Endothelial cell (in vitro differentiated cells): ENCODE results near the gene CLCN4. TPM values are rescaled to one million over a fixed set of nuclear protein-coding genes. Genes with fewer than 3 reads are reported as not detected.
A peak's percentile ranks its signal among the peaks of the same experiment; 100 is the strongest.

Experiments
- DNase-seq: peaks from one replicate; pipeline ENCODE4 v3.0.0; 2021; ENCODE audit warnings: low spot score
- H3K27ac Mint-ChIP-seq: one replicate; pipeline ENCODE4 v1.8.0; 2021; ENCODE audit warnings: mixed read lengths, inconsistent platforms; ENCODE audit not compliant: unreplicated experiment
- H3K27me3 Mint-ChIP-seq: one replicate; pipeline ENCODE4 v1.8.0; 2021; ENCODE audit warnings: mild to moderate bottlenecking, moderate library complexity, mixed read lengths, inconsistent platforms; ENCODE audit not compliant: unreplicated experiment
- H3K36me3 Mint-ChIP-seq: one replicate; pipeline ENCODE4 v1.8.0; 2021; ENCODE audit warnings: mild to moderate bottlenecking, low read depth, mixed read lengths, inconsistent platforms; ENCODE audit not compliant: unreplicated experiment
- H3K4me1 Mint-ChIP-seq: one replicate; pipeline ENCODE4 v1.8.0; 2021; ENCODE audit warnings: mild to moderate bottlenecking, mixed read lengths, inconsistent platforms; ENCODE audit not compliant: unreplicated experiment
- H3K4me3 Mint-ChIP-seq: one replicate; pipeline ENCODE4 v1.8.0; 2021; ENCODE audit warnings: mild to moderate bottlenecking, mixed read lengths, inconsistent platforms; ENCODE audit not compliant: unreplicated experiment
- H3K9me3 Mint-ChIP-seq: one replicate; pipeline ENCODE4 v1.8.0; 2021; ENCODE audit warnings: mixed read lengths, inconsistent platforms; ENCODE audit not compliant: unreplicated experiment
- total RNA-seq: library from RNA; stranded (reverse); fragmentation: NEBNext Ultra II Directional; extraction: Animal tissue kit (Norgen Biotek cat#: 25700); gene quantifications from one replicate; pipeline ENCODE4 v1.2.1, GENCODE V29; 2021; ENCODE audit not compliant: unreplicated experiment
- TF ChIP-seq, protein P1 (sequence below): fragments of 200-600 bp; sonication (generic); IDR thresholded peaks from one replicate; pipeline ENCODE4 v1.5.0; 2021; ENCODE audit warnings: antibody characterized with exemption; ENCODE audit not compliant: unreplicated experiment

Gene CLCN4
- total RNA-seq, 1 donor from 2014 or later = 23.1 TPM

- DNase-seq = no peak
- peaks cover 50% of the 10 kb centered on the region for H3K36me3 Mint-ChIP-seq
- peak overlapping the region; percentile 37 for H3K4me3 Mint-ChIP-seq
- H3K9me3 Mint-ChIP-seq = no peaks in the 10 kb centered on the region
- H3K27me3 Mint-ChIP-seq = no peaks in the 10 kb centered on the region
- H3K27ac Mint-ChIP-seq = no peak overlapping the region
- TF ChIP-seq, protein P1, sequence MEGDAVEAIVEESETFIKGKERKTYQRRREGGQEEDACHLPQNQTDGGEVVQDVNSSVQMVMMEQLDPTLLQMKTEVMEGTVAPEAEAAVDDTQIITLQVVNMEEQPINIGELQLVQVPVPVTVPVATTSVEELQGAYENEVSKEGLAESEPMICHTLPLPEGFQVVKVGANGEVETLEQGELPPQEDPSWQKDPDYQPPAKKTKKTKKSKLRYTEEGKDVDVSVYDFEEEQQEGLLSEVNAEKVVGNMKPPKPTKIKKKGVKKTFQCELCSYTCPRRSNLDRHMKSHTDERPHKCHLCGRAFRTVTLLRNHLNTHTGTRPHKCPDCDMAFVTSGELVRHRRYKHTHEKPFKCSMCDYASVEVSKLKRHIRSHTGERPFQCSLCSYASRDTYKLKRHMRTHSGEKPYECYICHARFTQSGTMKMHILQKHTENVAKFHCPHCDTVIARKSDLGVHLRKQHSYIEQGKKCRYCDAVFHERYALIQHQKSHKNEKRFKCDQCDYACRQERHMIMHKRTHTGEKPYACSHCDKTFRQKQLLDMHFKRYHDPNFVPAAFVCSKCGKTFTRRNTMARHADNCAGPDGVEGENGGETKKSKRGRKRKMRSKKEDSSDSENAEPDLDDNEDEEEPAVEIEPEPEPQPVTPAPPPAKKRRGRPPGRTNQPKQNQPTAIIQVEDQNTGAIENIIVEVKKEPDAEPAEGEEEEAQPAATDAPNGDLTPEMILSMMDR = no peak
- no peaks in the 10 kb centered on the region for H3K4me1 Mint-ChIP-seq
These were observed 35.9 kb upstream of the CLCN4 start for GRCh38 chrX:10120828-10121227.

- Mint-ChIP-seq H3K9me3 (no peaks in the 10 kb centered on the region), H3K4me3 (peak overlapping the region; percentile 34), H3K27me3 (no peaks in the 10 kb centered on the region), H3K27ac (no peak overlapping the region), H3K4me1 (no peaks in the 10 kb centered on the region), H3K36me3 (peaks cover 50% of the 10 kb centered on the region)
- TF ChIP-seq, protein P1 = no peak
- no peak for DNase-seq
These were observed 35.0 kb upstream of the CLCN4 start for GRCh38 chrX:10121787-10122186.

GRCh38 chrX:10124506-10125247, 32.1 kb upstream of the CLCN4 start:
- no peak for DNase-seq
- no peaks in the 10 kb centered on the region for H3K9me3 Mint-ChIP-seq
- H3K4me3 Mint-ChIP-seq = peak overlapping the region; percentile 25
- H3K4me1 Mint-ChIP-seq = no peaks in the 10 kb centered on the region
- TF ChIP-seq, protein P1 = no peak
- H3K36me3 Mint-ChIP-seq = peaks cover 46% of the 10 kb centered on the region
- H3K27me3 Mint-ChIP-seq = no peaks in the 10 kb centered on the region
- H3K27ac Mint-ChIP-seq = no peak overlapping the region

DNA sequence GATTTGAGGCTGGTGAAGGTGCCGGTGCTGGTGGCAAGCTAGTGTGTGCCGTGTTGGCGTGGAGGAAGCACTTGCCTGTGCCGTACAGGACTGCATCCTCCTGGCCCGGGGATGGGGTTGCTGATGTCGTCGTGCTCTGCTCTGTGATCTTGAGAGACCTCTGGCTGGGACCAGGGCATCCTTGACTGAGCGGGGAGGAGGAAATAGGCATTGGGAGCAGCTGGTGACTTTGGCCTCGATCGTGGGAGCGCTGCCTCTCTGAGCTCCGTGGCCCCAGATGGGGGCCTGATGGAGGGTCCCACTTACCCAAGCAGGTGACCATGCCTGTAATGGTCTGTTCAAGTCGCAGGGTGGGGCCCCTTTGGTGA, 31.5 kb upstream of the CLCN4 start:
- Mint-ChIP-seq H3K4me1 (no peaks in the 10 kb centered on the region), H3K27ac (no peak overlapping the region)

GRCh38 chrX:10126044-10126443, 30.7 kb upstream of the CLCN4 start:
- no peak overlapping the region for H3K27ac Mint-ChIP-seq
- no peaks in the 10 kb centered on the region for H3K4me1 Mint-ChIP-seq
- H3K27me3 Mint-ChIP-seq = peaks cover 2% of the 10 kb centered on the region
- DNase-seq = no peak
- TF ChIP-seq, protein P1 = no peak
- no peak overlapping the region for H3K4me3 Mint-ChIP-seq
- H3K9me3 Mint-ChIP-seq = no peaks in the 10 kb centered on the region
- H3K36me3 Mint-ChIP-seq = peaks cover 40% of the 10 kb centered on the region

More for the DNA sequence above, 31.5 kb upstream of the CLCN4 start:
- DNase-seq = no peak
- Mint-ChIP-seq H3K36me3 (peaks cover 44% of the 10 kb centered on the region), H3K27me3 (no peaks in the 10 kb centered on the region), H3K9me3 (no peaks in the 10 kb centered on the region), H3K4me3 (peak overlapping the region; percentile 25)
- TF ChIP-seq, protein P1 = no peak
